ENCODE measurements around the gene WDR5.
"Not testable (repeated sequence)": the region's sequence is repeated elsewhere in the genome, so short reads cannot be mapped to it uniquely, and the experiment has no call there.

Gene WDR5

DNA sequence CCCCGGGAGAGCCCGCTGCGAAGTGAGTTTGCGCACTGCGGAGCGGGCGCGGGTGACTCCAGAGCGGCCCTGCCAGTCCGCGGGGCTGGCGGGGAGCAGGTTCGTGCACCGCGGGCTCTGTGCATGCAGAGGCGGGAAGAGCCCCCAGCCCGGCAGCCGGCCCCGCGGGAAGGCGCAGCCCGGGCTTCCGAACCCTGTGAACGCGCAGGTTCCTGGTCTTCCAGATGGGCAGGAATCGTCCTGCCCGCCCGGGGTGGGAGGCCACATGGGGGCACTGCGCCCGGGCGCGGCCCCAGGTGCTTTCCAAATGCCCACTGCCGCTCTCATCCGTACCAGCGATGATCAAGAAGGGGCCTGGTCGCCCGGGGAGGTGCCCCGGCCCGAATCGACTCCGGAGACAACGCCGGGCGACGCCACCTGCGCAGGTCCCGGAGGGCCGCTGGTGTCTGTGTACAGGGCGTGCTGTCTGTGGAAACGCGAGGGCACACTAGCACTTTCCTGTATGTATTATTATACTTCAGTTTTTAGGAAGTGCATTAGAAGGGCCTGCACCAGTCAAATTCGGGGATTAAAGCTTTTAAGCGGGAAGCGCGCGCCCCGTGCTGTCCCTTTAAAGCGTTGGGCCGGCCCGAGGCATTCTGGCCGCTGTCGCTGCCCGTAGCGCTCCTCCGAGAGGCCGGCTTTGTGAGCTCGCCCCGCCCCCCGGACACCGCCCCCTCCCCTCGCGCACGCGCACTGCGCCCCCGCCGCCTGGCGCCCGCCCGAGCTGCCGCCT lies at the start of gene WDR5:
Gene WDR5, plus strand, starts transcription at position 740 of the 775 bp plus-strand sequence. CDS start 3,796 bp downstream, outside the sequence.
- DNase-seq, result peak; percentile 94

DNA sequence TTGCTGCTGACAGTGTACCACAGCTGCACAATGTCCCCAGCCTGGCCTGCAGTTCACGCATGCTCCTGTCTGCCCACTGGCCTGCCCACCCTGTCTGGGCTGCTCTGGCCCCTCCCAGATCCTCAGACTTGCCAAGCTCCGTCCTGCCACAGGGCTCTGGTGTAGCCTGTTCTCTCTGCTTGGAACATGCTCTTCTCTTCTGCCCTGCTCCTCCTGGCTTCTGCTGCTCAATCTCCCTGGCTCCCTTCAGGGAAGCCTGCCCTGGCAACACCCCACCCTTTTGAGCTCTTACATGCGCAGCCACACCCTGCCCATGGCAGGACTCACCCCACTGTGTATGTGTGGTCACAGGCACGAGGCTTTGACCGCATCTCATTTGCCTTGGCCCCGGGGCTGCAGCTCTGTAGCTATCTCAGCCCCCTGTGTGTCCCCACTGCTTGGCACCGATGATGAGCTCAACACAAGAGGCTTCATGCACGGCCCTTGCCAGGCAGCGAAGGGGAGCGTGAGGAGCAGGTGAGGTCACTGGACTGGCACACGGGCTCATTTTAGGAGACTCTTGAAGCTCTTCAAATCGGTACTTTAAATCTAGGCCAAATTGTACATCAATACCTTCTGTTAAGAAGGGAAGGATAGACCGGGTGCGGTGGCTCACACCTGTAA lies 47.7 kb upstream of the WDR5 start:
- no peak for DNase-seq

DNA sequence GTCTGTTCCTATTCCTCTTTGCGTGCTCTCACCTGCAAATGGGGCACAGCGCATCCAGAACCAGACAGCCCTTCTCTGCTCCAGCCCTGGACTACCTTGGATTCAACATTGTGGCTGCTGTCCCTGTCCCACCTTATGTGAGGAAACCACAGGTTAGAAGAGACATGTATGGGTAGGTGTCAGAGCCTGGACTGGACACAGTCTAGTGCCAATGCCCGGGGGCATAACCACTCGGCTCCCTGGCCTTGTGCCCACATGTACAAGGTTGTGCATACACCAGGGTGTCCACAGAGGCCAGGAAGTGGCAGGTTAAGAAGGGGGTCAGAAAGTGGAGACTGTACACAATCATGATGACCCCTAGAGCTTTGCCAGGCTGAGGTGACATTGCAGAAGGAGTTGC lies 45.9 kb upstream of the WDR5 start:
- no peak for DNase-seq

DNA sequence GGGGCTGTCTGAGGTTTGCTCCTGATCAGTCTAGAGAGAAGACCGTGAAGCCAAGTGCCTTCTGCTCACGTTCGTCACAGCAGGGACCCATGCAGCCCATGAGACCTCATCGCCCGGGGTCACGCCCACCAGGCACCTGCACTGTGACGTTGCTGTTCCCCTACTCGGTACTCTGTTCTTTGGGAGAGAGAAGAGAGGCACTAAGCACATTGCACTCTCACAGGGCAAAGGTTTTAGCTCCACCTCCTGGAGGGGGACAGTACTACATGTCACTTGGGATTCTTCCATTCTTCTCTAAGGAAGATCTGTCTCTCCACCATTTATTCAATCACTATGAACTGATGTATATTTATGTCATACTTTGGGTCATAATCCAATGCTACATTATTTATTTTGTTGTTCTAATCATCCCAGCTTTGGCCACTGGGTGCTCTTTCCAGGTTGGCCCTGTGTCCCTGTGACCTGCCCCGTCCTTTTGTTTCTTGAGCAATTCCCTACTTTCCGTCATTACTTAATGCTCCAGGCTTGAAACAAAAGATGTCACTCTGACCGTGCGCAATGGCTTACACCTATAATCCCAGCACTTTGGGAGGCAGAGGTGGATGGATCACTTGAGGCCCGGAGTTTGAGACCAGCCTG lies 36.6 kb upstream of the WDR5 start:
- no peak for DNase-seq

DNA sequence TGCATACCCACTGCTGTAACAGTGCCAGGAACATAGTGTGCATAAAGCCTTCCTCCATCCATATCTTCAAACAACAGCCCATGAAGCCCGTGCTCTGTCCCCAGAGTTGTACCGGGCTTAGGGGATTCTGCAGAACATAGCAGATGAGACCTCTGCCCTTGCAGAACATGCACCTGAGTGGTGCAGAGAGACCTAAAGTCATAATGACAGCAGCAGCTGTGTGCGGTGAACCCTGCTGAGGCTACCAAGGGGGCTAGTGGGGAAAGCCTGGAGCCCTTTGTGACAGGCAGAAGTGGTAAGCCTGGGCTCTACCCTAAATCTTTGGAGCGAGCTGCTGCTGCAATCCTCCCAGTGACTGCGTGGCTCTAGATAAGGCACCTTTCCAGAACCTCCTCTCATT lies 35.8 kb upstream of the WDR5 start:
- peak; percentile 20 for DNase-seq

DNA sequence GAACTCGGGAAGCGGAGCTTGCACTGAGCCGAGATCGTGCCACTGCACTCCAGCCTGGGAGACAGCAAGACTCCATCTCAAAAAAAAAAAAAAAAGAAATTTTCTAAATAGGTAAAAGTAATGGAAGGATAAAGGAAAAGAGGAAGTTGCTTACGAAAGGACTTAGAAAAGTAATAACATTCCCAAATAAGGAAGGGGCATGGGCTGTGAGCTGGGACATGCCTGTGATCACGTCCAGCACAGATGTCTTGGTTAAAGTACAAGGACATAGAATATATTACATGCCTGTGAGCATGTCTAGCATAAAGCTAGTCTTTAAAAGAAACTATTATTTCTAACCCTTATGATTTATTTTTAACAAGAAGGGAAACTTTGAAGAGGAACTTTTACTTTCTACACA lies 34.7 kb upstream of the WDR5 start:
- DNase-seq, result not testable (repeated sequence)

DNA sequence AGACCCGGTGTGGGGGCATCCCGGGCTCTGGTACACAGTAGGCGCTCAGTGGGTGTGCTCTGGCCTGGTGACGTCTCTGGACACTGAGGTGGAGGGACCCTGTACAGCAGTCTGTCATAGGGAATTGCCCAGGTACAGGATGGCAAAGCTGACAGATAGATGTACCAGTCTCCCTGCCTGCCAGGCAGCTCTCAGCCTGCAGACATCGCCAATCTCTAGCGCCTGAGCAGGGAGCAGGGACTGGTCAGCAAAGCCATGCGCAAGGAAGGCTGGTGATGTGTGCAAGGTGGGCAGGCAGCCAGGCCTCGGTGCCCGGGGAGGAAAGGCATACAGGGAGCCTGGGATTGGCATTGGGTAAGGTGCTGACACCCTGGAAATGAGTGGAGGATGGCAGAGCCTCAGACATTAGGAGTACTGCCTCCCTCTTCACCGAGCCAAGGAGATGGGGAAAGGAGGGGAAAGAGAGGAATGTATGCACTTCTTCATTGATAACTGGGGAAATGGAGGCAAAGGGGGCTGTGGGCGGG lies 34.2 kb upstream of the WDR5 start:
- DNase-seq, result no peak

DNA sequence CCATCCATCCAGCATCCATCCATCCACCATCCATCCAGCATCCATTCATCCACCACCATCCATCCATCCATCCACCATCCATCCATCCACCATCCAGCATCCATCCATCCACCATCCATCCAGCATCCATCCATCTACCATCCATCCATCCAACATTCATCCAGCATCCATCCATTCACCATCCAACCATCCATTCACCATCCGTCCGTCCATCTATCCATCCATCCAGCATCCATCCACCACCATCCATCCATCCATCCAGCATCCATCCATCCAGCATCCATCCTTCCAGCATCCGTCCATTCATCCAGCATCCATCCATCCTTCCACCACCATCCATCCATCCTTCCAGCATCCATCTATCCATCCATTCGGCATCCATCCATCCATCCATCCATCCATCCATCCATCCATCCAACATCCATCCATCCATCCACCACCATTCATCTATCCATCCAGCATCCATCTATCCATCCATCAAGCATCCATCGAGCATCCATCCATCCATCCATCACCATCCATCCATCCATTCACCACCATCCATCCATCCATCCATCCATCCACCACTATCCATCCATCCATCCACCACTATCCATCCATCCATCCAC lies 32.4 kb upstream of the WDR5 start:
- DNase-seq, result no peak

DNA sequence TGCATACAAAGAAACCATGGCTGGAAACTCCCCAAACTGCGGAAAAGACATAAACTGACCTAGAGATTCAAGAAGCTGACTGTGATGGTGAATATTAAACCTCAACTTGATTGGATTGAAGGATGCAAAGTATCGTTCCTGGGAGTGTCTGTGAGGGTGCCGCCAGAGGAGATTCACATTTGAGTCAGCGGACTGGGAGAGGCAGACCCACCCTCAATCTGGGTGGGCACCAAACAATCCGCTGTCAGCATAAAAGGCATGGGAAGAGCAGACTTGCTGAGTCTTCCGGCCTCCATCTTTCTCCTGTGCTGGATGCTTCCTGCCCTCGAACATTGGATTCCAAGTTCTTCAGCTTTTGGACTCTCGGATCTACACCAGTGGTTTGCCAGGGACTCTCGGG lies 24.8 kb upstream of the WDR5 start:
- no peak for DNase-seq

DNA sequence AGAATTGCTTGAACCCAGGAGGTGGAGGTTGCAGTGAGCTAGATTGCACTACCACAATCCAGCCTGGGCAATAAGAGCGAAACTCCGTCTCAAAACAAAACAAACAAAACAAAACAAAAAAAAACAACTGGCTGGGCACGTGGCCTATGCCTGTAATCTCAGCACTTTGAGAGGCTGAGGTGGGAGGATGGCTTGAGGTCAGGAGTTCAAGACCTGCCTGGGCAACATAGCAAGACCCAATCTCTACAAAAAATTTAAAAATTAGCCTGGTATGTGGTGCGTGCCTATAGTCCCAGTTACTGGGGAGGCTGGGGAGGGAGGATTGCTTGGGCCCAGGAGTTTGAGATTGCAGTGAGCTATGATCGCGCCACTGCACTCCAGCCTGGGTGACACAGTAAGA lies 23.3 kb upstream of the WDR5 start:
- DNase-seq, result no peak

DNA sequence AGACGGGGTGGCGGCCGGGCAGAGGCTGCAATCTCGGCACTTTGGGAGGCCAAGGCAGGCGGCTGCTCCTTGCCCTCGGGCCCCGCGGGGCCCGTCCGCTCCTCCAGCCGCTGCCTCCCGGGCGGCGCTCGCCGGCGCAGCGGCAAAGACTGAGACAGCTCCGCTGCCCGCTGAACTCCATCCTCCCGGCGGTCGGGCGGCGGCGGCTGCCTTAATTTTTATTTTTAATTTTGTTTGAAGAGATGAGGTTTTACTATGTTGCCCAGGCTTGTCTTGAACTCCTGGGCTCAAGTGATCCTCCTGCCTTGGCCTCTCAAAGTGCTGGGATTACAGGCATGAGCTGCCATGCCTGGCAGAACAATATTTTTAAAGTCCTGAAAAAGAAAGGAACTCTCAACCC lies 16.9 kb upstream of the WDR5 start:
- DNase-seq, result not testable (repeated sequence)

DNA sequence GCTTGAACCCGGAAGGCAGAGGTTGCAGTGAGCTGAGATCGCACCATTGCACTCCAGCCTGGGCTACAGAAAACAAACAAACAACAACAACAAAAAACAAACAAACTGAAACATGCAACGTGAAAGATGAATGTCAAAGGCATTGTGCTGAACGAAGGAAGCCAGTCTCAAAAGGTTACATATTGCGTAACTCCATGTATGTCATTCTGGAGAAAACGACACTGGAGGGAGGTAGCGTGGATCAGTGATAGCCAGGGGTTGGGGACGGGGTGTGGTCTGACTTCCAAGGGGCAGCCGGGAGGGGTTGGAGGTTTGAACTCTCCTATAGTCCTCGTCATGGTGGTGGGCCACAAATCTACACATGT lies 12.1 kb upstream of the WDR5 start:
- DNase-seq, result no peak

DNA sequence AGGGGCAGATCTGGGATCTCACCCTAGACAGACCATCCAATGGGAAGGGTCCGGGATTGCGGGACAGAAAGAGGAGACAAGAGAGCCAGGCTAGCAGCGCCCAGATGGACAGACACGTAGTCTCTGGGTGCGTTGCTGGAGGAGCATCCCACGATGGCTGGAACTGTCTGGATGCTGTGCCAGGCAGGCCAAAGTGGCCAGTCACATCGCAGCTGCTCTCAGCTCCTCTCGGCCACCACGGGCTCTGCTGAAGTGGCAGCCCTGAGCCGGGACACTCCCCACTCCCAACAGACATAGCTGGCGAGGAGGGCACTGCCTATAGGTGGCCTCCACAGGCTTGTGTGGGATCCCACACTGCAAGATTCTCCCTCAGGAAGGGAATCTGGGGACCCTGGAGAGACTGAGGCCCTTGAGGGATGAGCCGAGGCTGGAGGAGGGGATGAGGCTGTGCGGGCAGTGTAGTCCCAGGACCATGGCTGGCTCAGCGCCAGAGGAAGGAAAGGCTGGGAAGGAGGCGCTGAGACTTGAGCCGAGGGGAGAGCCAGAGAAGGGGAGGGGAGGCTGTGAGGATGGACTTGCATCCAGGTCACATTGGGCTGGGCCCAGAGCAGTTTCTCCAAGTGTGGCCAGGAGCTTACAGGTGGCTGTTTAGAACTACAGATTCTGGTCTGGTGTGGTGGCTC lies 10.3 kb upstream of the WDR5 start:
- DNase-seq, result no peak

DNA sequence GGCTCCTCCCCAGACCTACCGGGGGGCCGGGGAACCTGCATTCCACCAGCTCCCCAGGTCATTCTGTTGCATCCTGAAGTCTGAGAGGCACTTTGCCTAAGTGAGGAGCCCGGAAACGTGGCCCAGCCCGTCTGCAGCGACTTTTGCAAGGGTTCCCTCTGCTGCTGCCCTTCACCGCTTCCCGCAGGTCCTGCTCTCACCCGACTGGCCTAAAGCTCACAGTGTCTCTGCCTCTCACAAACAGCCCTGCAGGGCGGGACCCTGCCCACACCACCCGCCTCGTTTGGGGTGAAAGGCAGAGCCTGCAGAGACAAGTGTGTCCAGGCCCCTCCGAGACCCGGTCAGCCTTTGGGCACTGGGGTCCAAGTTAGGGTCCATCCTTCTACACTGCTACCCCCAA lies 9.5 kb upstream of the WDR5 start:
- DNase-seq, result no peak

DNA sequence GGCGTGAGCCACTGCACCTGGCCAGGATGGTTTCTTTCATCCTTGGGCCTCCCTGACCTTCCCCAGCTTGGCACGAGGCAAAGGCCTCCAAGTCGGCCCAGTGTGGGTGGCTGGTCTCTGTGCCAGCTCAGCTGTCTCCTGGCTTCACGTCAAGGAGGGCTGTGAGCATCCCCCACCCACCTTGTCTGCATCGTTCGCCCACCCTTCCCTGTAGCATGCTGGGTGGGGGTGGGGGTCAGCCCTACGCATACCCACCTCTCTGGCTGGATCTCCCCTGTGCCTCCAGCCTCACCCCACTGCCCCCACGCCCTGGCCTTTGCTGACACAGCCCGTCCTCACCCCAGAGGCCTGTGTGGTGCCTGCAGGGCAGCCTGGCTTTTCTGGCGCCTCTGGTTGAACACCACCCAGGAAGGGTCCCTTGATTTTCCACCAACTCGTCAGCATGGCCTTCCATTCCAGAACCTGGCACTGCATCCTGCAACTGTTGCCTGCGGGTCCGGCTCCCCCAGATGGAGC lies 8.8 kb upstream of the WDR5 start:
- no peak for DNase-seq

DNA sequence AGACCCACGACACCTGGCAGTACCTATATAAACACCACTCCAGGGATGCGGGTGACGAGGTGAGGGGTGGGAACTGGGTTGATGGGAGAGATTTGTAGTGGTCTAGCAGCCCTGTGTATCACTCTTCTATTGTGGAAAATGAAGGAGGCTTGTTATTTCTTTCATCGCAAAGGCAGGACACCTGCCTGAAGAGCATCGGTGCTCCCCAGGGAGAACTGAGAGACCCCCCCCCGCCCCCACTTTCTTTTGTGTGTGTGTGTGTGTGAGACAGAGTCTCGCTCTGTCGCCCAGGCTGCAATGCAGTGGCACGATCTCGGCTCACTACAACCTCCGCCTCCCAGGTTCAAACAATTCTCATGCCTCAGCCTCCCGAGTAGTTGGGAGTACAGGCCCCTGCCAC lies 8.3 kb upstream of the WDR5 start:
- no peak for DNase-seq

DNA sequence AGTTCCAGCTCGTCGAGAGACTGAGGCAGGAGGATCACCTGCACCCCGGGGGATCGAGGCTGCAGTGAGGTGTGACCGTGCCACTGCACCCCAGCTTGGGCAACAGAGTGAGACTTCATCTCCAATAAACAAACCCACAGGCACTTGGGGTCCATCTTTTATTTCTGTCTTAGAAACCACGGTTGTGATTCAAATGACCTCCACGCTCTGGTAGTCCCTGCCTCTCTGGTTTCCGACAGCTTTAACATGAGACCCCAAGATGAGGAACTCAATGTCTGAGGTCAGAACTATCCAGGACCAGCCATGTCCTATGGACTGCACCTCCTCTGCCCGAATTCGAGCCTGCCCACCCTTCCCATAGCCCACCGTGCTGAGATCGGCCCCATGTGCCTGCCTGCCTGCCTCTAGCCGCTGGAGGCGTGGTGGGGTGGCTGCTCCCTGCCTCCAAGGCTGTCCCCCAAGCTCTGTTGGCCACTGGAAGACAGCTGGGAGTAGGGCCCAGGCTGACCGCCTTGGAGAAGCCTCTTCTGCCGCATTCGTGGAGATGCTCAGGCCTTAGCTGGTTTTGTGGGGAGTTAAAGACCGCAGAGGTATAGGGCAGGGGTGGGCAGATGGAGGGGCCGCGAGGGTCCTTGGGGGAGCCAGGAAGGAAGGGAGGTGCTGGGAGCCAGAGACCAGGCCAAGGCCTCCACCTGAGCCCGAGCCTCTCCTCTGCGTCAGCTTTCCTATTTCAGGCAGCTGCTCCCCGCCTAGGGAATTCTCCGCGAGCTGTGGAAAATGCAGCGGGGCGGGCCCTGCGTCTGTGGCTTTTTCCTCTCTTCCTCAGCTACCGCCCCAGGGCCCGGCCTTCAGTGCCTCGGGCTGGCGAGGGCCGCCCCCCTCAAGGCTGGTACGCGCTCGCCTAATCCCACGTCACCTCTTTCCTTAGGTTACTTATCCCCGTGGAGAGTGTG lies 6.9 kb upstream of the WDR5 start:
- peak; percentile 63 for DNase-seq

DNA sequence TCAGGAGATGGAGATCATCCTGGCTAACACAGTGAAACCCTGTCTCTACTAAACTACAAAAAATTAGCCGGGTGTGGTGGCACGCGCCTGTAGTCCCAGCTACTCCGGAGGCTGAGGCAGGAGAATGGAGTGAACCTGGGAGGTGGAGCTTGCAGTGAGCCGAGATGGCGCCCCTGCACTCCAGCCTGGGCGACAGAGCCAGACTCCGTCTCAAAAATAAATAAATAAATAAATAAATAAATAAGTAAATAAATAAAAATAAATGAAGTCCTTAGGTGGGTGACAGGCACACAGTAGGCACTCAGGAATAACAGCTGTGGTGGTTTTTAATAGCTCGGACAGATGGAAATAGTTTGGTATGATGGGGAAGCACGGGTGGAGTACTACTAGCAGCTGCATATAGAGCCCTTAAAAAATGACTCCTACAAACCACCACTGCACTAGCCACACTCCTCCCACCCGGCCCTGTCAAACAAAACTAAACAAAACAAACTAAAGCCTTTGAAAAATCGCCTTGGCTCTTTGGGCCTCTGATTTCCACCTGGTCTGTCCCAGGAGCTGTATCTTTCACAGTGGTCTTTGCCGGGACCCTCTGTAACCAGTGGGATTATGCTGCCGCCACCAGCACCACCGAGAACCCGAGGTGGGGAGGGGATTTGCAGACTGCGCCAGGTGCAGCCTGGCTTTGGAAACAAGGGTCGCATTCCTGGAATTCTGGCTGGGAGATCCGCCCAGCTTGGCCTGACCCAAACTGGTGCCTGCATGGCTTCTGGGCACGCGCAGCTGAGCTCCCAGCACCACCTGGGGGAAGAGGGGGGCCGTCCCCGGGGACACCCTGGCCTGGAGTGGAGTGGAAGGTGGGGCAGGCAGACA lies 5.1 kb upstream of the WDR5 start:
- peak; percentile 13 for DNase-seq

DNA sequence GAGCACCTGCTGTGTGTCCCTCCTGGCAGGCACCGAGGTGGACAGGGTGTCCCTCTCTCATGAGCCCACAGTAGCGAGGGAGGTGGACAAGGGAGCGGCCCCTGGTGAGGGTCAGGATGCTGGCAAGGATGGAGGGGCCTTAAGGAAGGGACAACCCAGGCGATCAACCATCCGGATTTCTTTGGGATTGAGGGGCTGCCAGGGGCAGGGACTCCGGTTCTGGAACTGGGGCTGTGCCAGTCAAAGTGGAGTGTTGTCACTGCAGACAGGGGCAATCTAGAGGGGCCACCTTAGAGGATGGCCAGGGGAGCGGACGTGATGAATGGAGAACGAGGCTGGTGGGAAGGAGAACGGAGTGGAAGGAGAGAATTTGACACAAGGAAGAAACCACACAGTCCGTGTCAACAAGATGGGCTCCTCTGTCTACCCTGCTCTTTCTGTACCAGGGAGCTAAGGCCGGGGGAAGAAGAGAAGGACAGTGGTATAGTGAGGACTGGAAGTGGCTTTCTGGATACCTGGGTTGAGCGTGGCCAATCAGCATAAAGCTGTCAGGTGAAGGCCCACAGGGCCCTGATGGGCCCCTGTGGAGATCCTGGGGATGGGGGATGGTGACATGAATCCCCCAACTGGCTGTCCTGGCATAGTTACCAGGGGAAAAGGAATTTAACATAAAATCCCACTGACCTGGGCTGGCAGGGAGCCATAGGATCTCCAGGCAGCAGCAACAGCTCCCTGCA lies 4.2 kb upstream of the WDR5 start:
- DNase-seq, result no peak

Measured in retina (tissue), 1 donor.